ENCODE results near the gene ROBO2.

GRCh38 chr3:77606372-77606771 lies 566.5 kb downstream of the ROBO2 start:
- TF ChIP-seq CTCF (conservative IDR thresholded peaks at IDR 0.05; ENCODE audit: low read depth in 2 of 2) (no peak), REST (IDR thresholded peaks at IDR 0.05; ENCODE audit: unreplicated experiment) (no peak), ZNF114 (CRISPR knock-in tag; IDR thresholded peaks at IDR 0.05) (no peak), EZH2 (IDR thresholded peaks at IDR 0.05; ENCODE audit: low read depth, unreplicated experiment) (no peak), EZH2phosphoT487 (IDR thresholded peaks at IDR 0.05; ENCODE audit: unreplicated experiment) (no peak), STAT1 (IDR thresholded peaks at IDR 0.05; ENCODE audit: unreplicated experiment) (no peak)
